DOHH2 (cell line): ENCODE measurements around the gene STARD10.

ENCODE experiments used
- EZH2phosphoT487 ChIP-seq: fragments of 200-600 bp; sonication (generic); IDR thresholded peaks from 2 replicates; pipeline ENCODE4 v1.6.1; 2017; ENCODE audit warnings: borderline replicate concordance, mild to moderate bottlenecking, antibody characterized with exemption, low read length, moderate library complexity, mixed read lengths
- TF ChIP-seq, protein P1 (sequence below): fragments of 200-600 bp; sonication (generic); IDR thresholded peaks from one replicate; pipeline ENCODE4 v1.5.1; 2014; ENCODE audit warnings: antibody characterized with exemption, mild to moderate bottlenecking, low read depth, low read length; ENCODE audit not compliant: poor library complexity, severe bottlenecking

DNA sequence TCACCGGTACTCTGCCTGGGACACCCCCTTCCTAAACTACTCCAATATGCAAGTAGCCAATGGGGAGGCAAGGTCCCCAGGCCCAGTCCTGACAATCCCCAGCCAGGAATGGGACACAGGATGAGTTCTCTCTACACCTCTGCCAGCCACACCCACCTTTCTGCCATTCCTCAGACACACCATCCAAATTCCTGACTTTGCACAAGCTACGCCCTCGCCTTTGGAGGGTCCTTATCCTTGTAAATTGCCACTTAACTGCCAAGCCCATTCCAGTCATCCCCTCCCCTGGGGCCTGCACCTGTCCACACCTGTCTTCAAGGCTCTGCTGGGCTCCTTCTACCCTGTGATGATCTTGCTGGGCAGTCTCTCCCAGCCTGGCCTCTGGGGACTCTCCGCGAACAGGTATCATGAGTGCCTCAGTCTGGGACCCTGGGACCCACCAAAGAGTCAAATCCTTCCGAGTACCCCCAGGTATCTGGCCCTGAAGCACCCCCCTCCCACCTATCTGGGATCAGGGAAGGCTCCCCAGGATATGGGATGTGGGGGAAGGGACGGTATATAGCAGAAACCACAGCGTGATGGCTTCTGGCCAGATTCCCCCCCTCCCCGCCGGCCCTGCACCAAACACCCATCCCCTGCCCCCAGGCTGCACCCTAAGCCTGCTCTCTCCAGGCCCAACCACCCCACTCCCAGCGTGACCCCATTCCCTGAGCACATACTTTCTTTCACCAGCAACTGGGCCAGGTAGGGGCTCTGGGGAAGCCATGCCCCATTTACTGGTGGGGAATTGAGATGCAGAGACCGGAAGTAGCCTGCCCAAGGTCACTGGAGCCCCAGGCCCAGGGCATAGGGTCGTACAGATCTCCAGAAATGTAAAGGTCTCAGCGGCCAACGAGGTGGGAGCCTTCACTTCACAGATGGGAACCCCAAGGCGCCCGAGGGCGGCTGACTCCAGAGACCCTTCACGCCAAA is 42.4 kb downstream of the STARD10 start:
- TF ChIP-seq, protein P1, sequence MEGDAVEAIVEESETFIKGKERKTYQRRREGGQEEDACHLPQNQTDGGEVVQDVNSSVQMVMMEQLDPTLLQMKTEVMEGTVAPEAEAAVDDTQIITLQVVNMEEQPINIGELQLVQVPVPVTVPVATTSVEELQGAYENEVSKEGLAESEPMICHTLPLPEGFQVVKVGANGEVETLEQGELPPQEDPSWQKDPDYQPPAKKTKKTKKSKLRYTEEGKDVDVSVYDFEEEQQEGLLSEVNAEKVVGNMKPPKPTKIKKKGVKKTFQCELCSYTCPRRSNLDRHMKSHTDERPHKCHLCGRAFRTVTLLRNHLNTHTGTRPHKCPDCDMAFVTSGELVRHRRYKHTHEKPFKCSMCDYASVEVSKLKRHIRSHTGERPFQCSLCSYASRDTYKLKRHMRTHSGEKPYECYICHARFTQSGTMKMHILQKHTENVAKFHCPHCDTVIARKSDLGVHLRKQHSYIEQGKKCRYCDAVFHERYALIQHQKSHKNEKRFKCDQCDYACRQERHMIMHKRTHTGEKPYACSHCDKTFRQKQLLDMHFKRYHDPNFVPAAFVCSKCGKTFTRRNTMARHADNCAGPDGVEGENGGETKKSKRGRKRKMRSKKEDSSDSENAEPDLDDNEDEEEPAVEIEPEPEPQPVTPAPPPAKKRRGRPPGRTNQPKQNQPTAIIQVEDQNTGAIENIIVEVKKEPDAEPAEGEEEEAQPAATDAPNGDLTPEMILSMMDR = no peak
- TF ChIP-seq EZH2phosphoT487 = no peak
